ENCODE results near the gene PRKAR2B.
"Not testable (repeated sequence)": the region's sequence is repeated elsewhere in the genome, so short reads cannot be mapped to it uniquely, and the experiment has no call there.

Gene PRKAR2B

GRCh38 chr7:107071129-107071528 lies 26.6 kb downstream of the PRKAR2B start:
- Mint-ChIP-seq H3K4me1 (ENCODE audit: low read depth) (no peaks in the 10 kb centered on the region), H3K27ac (no peak overlapping the region), H3K27me3 (ENCODE audit: low read depth) (peaks cover 7% of the 10 kb centered on the region), H3K4me3 (no peak overlapping the region), H3K9me3 (no peaks in the 10 kb centered on the region), H3K36me3 (ENCODE audit: low read depth) (no peaks in the 10 kb centered on the region)

- H3K4me3 Mint-ChIP-seq, result no peak overlapping the region
- H3K27me3 Mint-ChIP-seq (ENCODE audit: low read depth), result peaks cover 7% of the 10 kb centered on the region
- H3K27ac Mint-ChIP-seq, result no peak overlapping the region
- no peaks in the 10 kb centered on the region for H3K9me3 Mint-ChIP-seq
- no peaks in the 10 kb centered on the region for H3K36me3 Mint-ChIP-seq (ENCODE audit: low read depth)
- H3K4me1 Mint-ChIP-seq (ENCODE audit: low read depth), result no peaks in the 10 kb centered on the region
Measured at GRCh38 chr7:107072133-107072532, 27.6 kb downstream of the PRKAR2B start.

GRCh38 chr7:107075863-107076574 lies 31.5 kb downstream of the PRKAR2B start:
- H3K4me3 Mint-ChIP-seq, result no peak overlapping the region
- H3K36me3 Mint-ChIP-seq (ENCODE audit: low read depth), result no peaks in the 10 kb centered on the region
- no peak overlapping the region for H3K27ac Mint-ChIP-seq
- H3K4me1 Mint-ChIP-seq (ENCODE audit: low read depth), result no peaks in the 10 kb centered on the region
- H3K9me3 Mint-ChIP-seq, result no peaks in the 10 kb centered on the region
- H3K27me3 Mint-ChIP-seq (ENCODE audit: low read depth), result peaks cover 3% of the 10 kb centered on the region

- no peaks in the 10 kb centered on the region for H3K36me3 Mint-ChIP-seq (ENCODE audit: low read depth)
- peaks cover 3% of the 10 kb centered on the region for H3K27me3 Mint-ChIP-seq (ENCODE audit: low read depth)
- H3K9me3 Mint-ChIP-seq, result no peaks in the 10 kb centered on the region
- H3K4me1 Mint-ChIP-seq (ENCODE audit: low read depth), result no peaks in the 10 kb centered on the region
- H3K4me3 Mint-ChIP-seq, result no peak overlapping the region
- H3K27ac Mint-ChIP-seq, result no peak overlapping the region
Measured at GRCh38 chr7:107076781-107077698, 32.5 kb downstream of the PRKAR2B start.

- Mint-ChIP-seq H3K9me3 (no peaks in the 10 kb centered on the region), H3K36me3 (ENCODE audit: low read depth) (no peaks in the 10 kb centered on the region), H3K27ac (no peak overlapping the region), H3K4me1 (ENCODE audit: low read depth) (no peaks in the 10 kb centered on the region), H3K4me3 (no peak overlapping the region), H3K27me3 (ENCODE audit: low read depth) (peaks cover 3% of the 10 kb centered on the region)
Measured at GRCh38 chr7:107077699-107078516, 33.4 kb downstream of the PRKAR2B start.

- Mint-ChIP-seq H3K4me1 (ENCODE audit: low read depth) (no peaks in the 10 kb centered on the region), H3K4me3 (no peak overlapping the region), H3K27ac (no peak overlapping the region), H3K36me3 (ENCODE audit: low read depth) (no peaks in the 10 kb centered on the region), H3K27me3 (ENCODE audit: low read depth) (no peaks in the 10 kb centered on the region), H3K9me3 (no peaks in the 10 kb centered on the region)
Measured at GRCh38 chr7:107078517-107078966, 34.0 kb downstream of the PRKAR2B start.

GRCh38 chr7:107079212-107079940 lies 34.9 kb downstream of the PRKAR2B start:
- Mint-ChIP-seq H3K36me3 (ENCODE audit: low read depth) (no peaks in the 10 kb centered on the region), H3K27ac (no peak overlapping the region), H3K4me1 (ENCODE audit: low read depth) (no peaks in the 10 kb centered on the region), H3K27me3 (ENCODE audit: low read depth) (no peaks in the 10 kb centered on the region), H3K9me3 (no peaks in the 10 kb centered on the region), H3K4me3 (no peak overlapping the region)

GRCh38 chr7:107080099-107080505 lies 35.6 kb downstream of the PRKAR2B start:
- H3K4me1 Mint-ChIP-seq (ENCODE audit: low read depth), result no peaks in the 10 kb centered on the region
- no peaks in the 10 kb centered on the region for H3K9me3 Mint-ChIP-seq
- no peak overlapping the region for H3K4me3 Mint-ChIP-seq
- no peak overlapping the region for H3K27ac Mint-ChIP-seq
- no peaks in the 10 kb centered on the region for H3K36me3 Mint-ChIP-seq (ENCODE audit: low read depth)
- peaks cover 4% of the 10 kb centered on the region for H3K27me3 Mint-ChIP-seq (ENCODE audit: low read depth)

- Mint-ChIP-seq H3K4me1 (ENCODE audit: low read depth) (no peaks in the 10 kb centered on the region), H3K27me3 (ENCODE audit: low read depth) (peaks cover 4% of the 10 kb centered on the region), H3K9me3 (no peaks in the 10 kb centered on the region), H3K4me3 (no peak overlapping the region), H3K27ac (no peak overlapping the region), H3K36me3 (ENCODE audit: low read depth) (no peaks in the 10 kb centered on the region)
Measured at GRCh38 chr7:107080533-107080932, 36.0 kb downstream of the PRKAR2B start.

GRCh38 chr7:107085180-107085579 lies 40.7 kb downstream of the PRKAR2B start:
- Mint-ChIP-seq H3K27ac (no peak overlapping the region), H3K4me1 (ENCODE audit: low read depth) (no peaks in the 10 kb centered on the region), H3K4me3 (no peak overlapping the region), H3K27me3 (ENCODE audit: low read depth) (peaks cover 4% of the 10 kb centered on the region), H3K9me3 (no peaks in the 10 kb centered on the region), H3K36me3 (ENCODE audit: low read depth) (no peaks in the 10 kb centered on the region)

- no peak overlapping the region for H3K27ac Mint-ChIP-seq
- no peak overlapping the region for H3K4me3 Mint-ChIP-seq
- no peaks in the 10 kb centered on the region for H3K4me1 Mint-ChIP-seq (ENCODE audit: low read depth)
- H3K27me3 Mint-ChIP-seq (ENCODE audit: low read depth), result peaks cover 4% of the 10 kb centered on the region
- no peaks in the 10 kb centered on the region for H3K36me3 Mint-ChIP-seq (ENCODE audit: low read depth)
- no peaks in the 10 kb centered on the region for H3K9me3 Mint-ChIP-seq
Measured at GRCh38 chr7:107089627-107090026, 45.1 kb downstream of the PRKAR2B start.

- Mint-ChIP-seq H3K4me3 (no peak overlapping the region), H3K9me3 (no peaks in the 10 kb centered on the region), H3K27ac (no peak overlapping the region), H3K4me1 (ENCODE audit: low read depth) (no peaks in the 10 kb centered on the region), H3K36me3 (ENCODE audit: low read depth) (no peaks in the 10 kb centered on the region), H3K27me3 (ENCODE audit: low read depth) (no peaks in the 10 kb centered on the region)
Measured at GRCh38 chr7:107090457-107090856, 46.0 kb downstream of the PRKAR2B start.

GRCh38 chr7:107091306-107091705 lies 46.8 kb downstream of the PRKAR2B start:
- Mint-ChIP-seq H3K27ac (no peak overlapping the region), H3K9me3 (no peaks in the 10 kb centered on the region), H3K36me3 (ENCODE audit: low read depth) (no peaks in the 10 kb centered on the region), H3K4me3 (no peak overlapping the region), H3K4me1 (ENCODE audit: low read depth) (no peaks in the 10 kb centered on the region), H3K27me3 (ENCODE audit: low read depth) (peaks cover 7% of the 10 kb centered on the region)

GRCh38 chr7:107093671-107094070 lies 49.2 kb downstream of the PRKAR2B start:
- not testable (repeated sequence) for H3K9me3 Mint-ChIP-seq; H3K4me3 Mint-ChIP-seq; H3K4me1 Mint-ChIP-seq (ENCODE audit: low read depth); H3K27ac Mint-ChIP-seq; H3K36me3 Mint-ChIP-seq (ENCODE audit: low read depth)
- H3K27me3 Mint-ChIP-seq (ENCODE audit: low read depth), result peaks cover 16% of the 10 kb centered on the region

All from T-helper 1 cell treated with Interleukin-12 subunit alpha and Interleukin-12 subunit beta and Interleukin-4 antibody, amounts not matched to agents 30 μg/mL and 1 μg/mL, for 36 hours (primary cell).